Measurements from ENCODE around the gene FRMD4A.

DNA sequence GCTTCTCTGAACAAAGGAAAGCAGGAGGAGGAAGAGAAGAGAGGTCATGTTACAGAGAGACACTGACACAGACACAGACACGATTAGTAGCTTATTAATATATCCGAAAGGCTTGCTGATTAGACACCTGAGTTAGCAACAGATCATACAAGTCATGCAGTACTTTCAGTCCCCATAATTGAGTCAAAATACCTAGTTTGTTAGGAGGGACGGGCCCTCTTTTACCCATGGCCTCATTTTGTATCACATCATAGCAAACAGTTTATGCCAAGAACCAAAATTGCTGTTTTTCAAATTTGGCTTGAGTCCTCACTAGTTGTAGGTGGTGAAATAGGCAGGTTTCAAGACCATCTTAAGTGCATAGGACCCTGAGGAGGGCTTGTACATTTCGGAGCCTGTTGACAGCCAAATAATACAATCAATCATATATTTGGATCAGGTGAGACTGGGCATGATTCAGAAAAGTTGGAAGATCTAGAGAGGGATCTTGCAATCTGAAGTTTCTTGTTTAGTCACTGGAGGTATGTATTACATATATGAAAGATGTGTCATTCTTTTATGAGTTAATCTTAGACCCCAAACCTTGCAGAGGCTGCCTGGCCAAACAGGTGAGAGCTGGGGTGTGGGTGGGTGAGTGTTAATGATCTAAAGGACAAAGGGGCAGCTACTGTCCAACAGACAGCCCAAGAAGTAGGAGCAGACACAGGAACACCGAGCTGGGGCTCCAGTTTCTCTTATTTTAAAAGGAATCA is 678.6 kb downstream of the FRMD4A start:
- TF ChIP-seq, protein P1, sequence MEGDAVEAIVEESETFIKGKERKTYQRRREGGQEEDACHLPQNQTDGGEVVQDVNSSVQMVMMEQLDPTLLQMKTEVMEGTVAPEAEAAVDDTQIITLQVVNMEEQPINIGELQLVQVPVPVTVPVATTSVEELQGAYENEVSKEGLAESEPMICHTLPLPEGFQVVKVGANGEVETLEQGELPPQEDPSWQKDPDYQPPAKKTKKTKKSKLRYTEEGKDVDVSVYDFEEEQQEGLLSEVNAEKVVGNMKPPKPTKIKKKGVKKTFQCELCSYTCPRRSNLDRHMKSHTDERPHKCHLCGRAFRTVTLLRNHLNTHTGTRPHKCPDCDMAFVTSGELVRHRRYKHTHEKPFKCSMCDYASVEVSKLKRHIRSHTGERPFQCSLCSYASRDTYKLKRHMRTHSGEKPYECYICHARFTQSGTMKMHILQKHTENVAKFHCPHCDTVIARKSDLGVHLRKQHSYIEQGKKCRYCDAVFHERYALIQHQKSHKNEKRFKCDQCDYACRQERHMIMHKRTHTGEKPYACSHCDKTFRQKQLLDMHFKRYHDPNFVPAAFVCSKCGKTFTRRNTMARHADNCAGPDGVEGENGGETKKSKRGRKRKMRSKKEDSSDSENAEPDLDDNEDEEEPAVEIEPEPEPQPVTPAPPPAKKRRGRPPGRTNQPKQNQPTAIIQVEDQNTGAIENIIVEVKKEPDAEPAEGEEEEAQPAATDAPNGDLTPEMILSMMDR (IDR thresholded peaks at IDR 0.05), result no peak
- TF ChIP-seq POLR2A (IDR thresholded peaks at IDR 0.05), result no peak
